Cardiac ventricle fibroblast (primary cell): Measurements from ENCODE around the gene PLTP. TPM values are rescaled to one million over a fixed set of nuclear protein-coding genes. Genes with fewer than 3 reads are reported as not detected.

Experiments
- total RNA-seq: library from RNA; depleted of rRNA; stranded (reverse); fragments of >200 nt; gene quantifications from 2 replicates; pipeline ENCODE4 v1.2.3, GENCODE V29; 2015

PLTP gene
- 432 and 477 TPM in 2 replicates for total RNA-seq

GRCh38 chr20:45911486-45912343, at the start of gene PLTP:
Gene PLTP (minus strand): TSS chr20:45912155. CDS start chr20:45911452, 703 bp downstream.

GRCh38 chr20:45934586-45935415, 22.8 kb upstream of the PLTP start, which contains the start of gene PCIF1:
Gene PCIF1 (plus strand): TSS chr20:45934683. CDS start chr20:45939000, 4,317 bp downstream.

GRCh38 chr20:45890985-45891983, 20.7 kb downstream of the PLTP start, which contains the start of the genes CTSA and NEURL2:
Gene CTSA (plus strand): TSS chr20:45891335. CDS start chr20:45891569, 234 bp downstream.
Gene NEURL2 (minus strand): TSS chr20:45891208. CDS start chr20:45890991, 217 bp downstream.

GRCh38 chr20:45887346-45887715, 24.6 kb downstream of the PLTP start, which contains the start of gene SPATA25:
Gene SPATA25 (minus strand): TSS chr20:45887622. CDS start chr20:45887590, 32 bp downstream.

GRCh38 chr20:45880988-45881788, 30.8 kb downstream of the PLTP start, which contains the start of gene ZSWIM1:
Gene ZSWIM1 (plus strand): TSS chr20:45881227. CDS start chr20:45882593, 1,366 bp downstream.

GRCh38 chr20:45857114-45857881, 54.7 kb downstream of the PLTP start, which contains the start of the genes ACOT8 and ZSWIM3:
Gene ACOT8 (minus strand): TSS chr20:45857392. CDS start chr20:45857315, 77 bp downstream.
Gene ZSWIM3 (plus strand): TSS chr20:45857614. CDS start chr20:45857826, 212 bp downstream.

Other genes starting within 250 kb of the PLTP start
- gene WFDC11, start 241.9 kb downstream of the PLTP start, total RNA-seq, result not detected in 2 replicates
- not detected in 2 replicates for gene WFDC13, start 210.1 kb downstream of the PLTP start, total RNA-seq
- not detected in 2 replicates for gene WFDC10B, start 207.1 kb downstream of the PLTP start, total RNA-seq
- gene SPINT4, start 189.8 kb downstream of the PLTP start, total RNA-seq, result not detected in 2 replicates
- not detected in 2 replicates for gene WFDC3, start 120.3 kb downstream of the PLTP start, total RNA-seq
- gene DNTTIP1, start 120.2 kb downstream of the PLTP start, total RNA-seq, result 23.3 and 25.9 TPM in 2 replicates
- gene UBE2C, start 99.5 kb downstream of the PLTP start, total RNA-seq, result 3.7 and 10.7 TPM in 2 replicates
- gene TNNC2, start 84.8 kb downstream of the PLTP start, total RNA-seq, result 1.9 TPM in 1 of 2 replicates, not detected in the other
- gene SNX21, start 78.4 kb downstream of the PLTP start, total RNA-seq, result 71.0 and 101 TPM in 2 replicates
- gene ACOT8, start 54.8 kb downstream of the PLTP start, total RNA-seq, result 22.9 and 27.6 TPM in 2 replicates
- 2.2 and 2.7 TPM in 2 replicates for gene ZSWIM3, start 54.5 kb downstream of the PLTP start, total RNA-seq
- gene ZSWIM1, start 30.9 kb downstream of the PLTP start, total RNA-seq, result 8.3 and 11.1 TPM in 2 replicates
- gene SPATA25, start 24.5 kb downstream of the PLTP start, total RNA-seq, result 0.54 and 1.7 TPM in 2 replicates
- gene NEURL2, start 20.9 kb downstream of the PLTP start, total RNA-seq, result 4.5 and 5.3 TPM in 2 replicates
- gene CTSA, start 20.8 kb downstream of the PLTP start, total RNA-seq, result 142 and 151 TPM in 2 replicates
- 12.4 and 16.3 TPM in 2 replicates for gene PCIF1, start 22.5 kb upstream of the PLTP start, total RNA-seq
- 7.6 and 9.4 TPM in 2 replicates for gene ZNF335, start 60.0 kb upstream of the PLTP start, total RNA-seq
- gene MMP9, start 96.8 kb upstream of the PLTP start, total RNA-seq, result 0.12 TPM in 1 of 2 replicates, not detected in the other
- not detected in 2 replicates for gene SLC12A5, start 117.1 kb upstream of the PLTP start, total RNA-seq
- 20.2 and 24.6 TPM in 2 replicates for gene NCOA5, start 177.8 kb upstream of the PLTP start, total RNA-seq
- 13.5 and 14.2 TPM in 2 replicates for gene CD40, start 206.2 kb upstream of the PLTP start, total RNA-seq